ENCODE results near the gene CARS1.

- TF ChIP-seq CTCF (IDR thresholded peaks at IDR 0.05) (no peak), POLR2A (IDR thresholded peaks at IDR 0.05) (no peak)
Observed at GRCh38 chr11:3094223-3094824, 37.1 kb upstream of the CARS1 start.

Measured in Peyer's patch (tissue), 4 donors.